Measurements from ENCODE around the gene PLEKHA3.
"Not testable (repeated sequence)": the region's sequence is repeated elsewhere in the genome, so short reads cannot be mapped to it uniquely, and the experiment has no call there.

PLEKHA3 gene

GRCh38 chr2:178525460-178525859 lies 45.2 kb downstream of the PLEKHA3 start:
- DNase-seq: not testable (repeated sequence)

GRCh38 chr2:178526256-178526655 lies 46.0 kb downstream of the PLEKHA3 start:
- no peak for DNase-seq

GRCh38 chr2:178527592-178527991 lies 47.3 kb downstream of the PLEKHA3 start:
- DNase-seq: no peak

GRCh38 chr2:178528647-178529046 lies 48.4 kb downstream of the PLEKHA3 start:
- no peak for DNase-seq

- no peak for DNase-seq
Measured at GRCh38 chr2:178529194-178529593, 48.9 kb downstream of the PLEKHA3 start.

- DNase-seq: no peak
Measured at GRCh38 chr2:178530131-178530530, 49.9 kb downstream of the PLEKHA3 start.

GRCh38 chr2:178530625-178531142 lies 50.4 kb downstream of the PLEKHA3 start:
- DNase-seq: no peak

- no peak for DNase-seq
Measured at GRCh38 chr2:178531168-178531567, 50.9 kb downstream of the PLEKHA3 start.

- no peak for DNase-seq
Measured at GRCh38 chr2:178536037-178536436, 55.8 kb downstream of the PLEKHA3 start.

- DNase-seq: no peak
Measured at GRCh38 chr2:178542161-178542560, 61.9 kb downstream of the PLEKHA3 start.

- no peak for DNase-seq
Measured at GRCh38 chr2:178542569-178542968, 62.3 kb downstream of the PLEKHA3 start.

- no peak for DNase-seq
Measured at GRCh38 chr2:178550352-178550751, 70.1 kb downstream of the PLEKHA3 start.

GRCh38 chr2:178553047-178553446 lies 72.8 kb downstream of the PLEKHA3 start:
- no peak for DNase-seq
